Type B pancreatic cell (in vitro differentiated cells): ENCODE measurements around the gene GPC6. TPM values are rescaled to one million over a fixed set of nuclear protein-coding genes. Genes with fewer than 3 reads are reported as not detected.

ENCODE experiments used
- DNase-seq: peaks from one replicate; pipeline ENCODE4 v3.0.0; 2021; ENCODE audit warnings: mixed read lengths; ENCODE audit not compliant: unreplicated experiment; ENCODE audit errors: extremely low spot score
- H3K27ac Mint-ChIP-seq: 2 replicates; pipeline ENCODE4 v1.8.0; 2021; ENCODE audit warnings: mild to moderate bottlenecking, mixed read lengths
- H3K27me3 Mint-ChIP-seq: 2 replicates; pipeline ENCODE4 v1.8.0; 2021; ENCODE audit warnings: mixed read lengths
- H3K36me3 Mint-ChIP-seq: 2 replicates; pipeline ENCODE4 v1.8.0; 2021; ENCODE audit warnings: mixed read lengths
- H3K4me1 Mint-ChIP-seq: one replicate; pipeline ENCODE4 v1.8.0; 2021; ENCODE audit warnings: mixed read lengths; ENCODE audit not compliant: unreplicated experiment
- H3K4me3 Mint-ChIP-seq: 2 replicates; pipeline ENCODE4 v1.8.0; 2021; ENCODE audit warnings: mild to moderate bottlenecking, mixed read lengths
- H3K9me3 Mint-ChIP-seq: 2 replicates; pipeline ENCODE4 v1.8.0; 2021; ENCODE audit warnings: mixed read lengths
- CTCF ChIP-seq: fragments of 200-600 bp; sonication (generic); conservative IDR thresholded peaks from 2 replicates; pipeline ENCODE4 v1.5.0; 2021; ENCODE audit warnings: antibody characterized with exemption, mild to moderate bottlenecking
- total RNA-seq: library from RNA; stranded (reverse); gene quantifications from 2 replicates; pipeline ENCODE4 v1.2.1, GENCODE V29; 2021; ENCODE audit warnings: low replicate concordance

Gene GPC6
- total RNA-seq, 1 donor from 2014 or later, result 30.5 TPM

DNA sequence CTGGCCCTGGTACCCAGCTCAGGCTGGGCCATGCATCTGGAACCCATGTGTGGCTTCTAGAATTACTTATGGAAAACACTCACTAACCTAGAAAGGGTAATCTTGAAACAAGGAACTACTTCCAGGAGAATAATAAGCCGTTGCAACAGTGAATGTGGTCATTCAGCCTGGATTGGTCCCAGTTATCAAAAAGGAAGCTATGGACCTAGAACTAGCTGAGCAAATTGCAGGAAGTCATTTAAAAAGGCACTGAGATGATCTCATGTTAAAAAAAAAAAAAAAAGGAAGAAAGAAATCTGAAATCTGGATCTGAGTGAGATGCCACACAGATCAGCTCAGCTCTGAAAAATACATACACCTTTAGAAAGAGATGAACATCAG is 1193.3 kb downstream of the GPC6 start:
- no peaks in the 10 kb centered on the region for H3K9me3 Mint-ChIP-seq

DNA sequence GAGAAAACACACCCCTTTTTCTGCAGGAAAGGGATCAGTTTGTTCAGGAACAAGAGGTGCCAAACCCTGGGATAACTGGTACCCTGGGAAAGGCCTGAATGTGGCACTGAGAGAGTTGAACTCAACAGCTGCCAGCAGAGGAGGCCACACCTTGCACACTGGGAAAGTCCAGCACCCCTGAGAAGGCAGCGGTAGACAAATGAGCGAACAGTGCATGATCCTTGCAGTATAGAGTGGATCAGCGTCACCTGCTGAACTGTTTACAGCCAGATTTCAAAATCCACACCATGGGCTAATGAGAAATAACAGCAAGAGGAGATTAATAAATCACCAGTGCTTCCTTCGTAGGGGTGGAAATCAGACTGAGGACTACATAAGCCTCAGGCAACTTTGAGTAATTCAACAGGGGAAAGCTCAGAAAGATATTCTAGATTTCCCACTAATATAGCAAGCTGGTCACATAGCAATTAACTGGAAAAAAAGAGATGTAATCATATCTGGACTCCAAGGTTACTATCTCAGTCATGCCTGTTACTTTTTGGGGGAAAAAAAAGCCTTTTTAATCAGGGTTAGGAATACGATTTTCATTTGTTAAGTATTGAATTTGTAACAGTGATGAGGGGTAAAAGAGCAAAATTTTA is 1200.8 kb downstream of the GPC6 start:
- TF ChIP-seq CTCF, result no peak
- DNase-seq, result no peak
- Mint-ChIP-seq H3K36me3 (no peaks in the 10 kb centered on the region), H3K4me1 (peaks cover 7% of the 10 kb centered on the region), H3K27me3 (no peaks in the 10 kb centered on the region), H3K27ac (no peak overlapping the region), H3K9me3 (no peaks in the 10 kb centered on the region), H3K4me3 (no peak overlapping the region)

More for the DNA sequence above, 1193.3 kb downstream of the GPC6 start:
- peaks cover 7% of the 10 kb centered on the region for H3K4me1 Mint-ChIP-seq
- no peak overlapping the region for H3K27ac Mint-ChIP-seq
- no peak overlapping the region for H3K4me3 Mint-ChIP-seq
- DNase-seq, result no peak
- TF ChIP-seq CTCF, result no peak
- H3K27me3 Mint-ChIP-seq, result no peaks in the 10 kb centered on the region
- H3K36me3 Mint-ChIP-seq, result no peaks in the 10 kb centered on the region

DNA sequence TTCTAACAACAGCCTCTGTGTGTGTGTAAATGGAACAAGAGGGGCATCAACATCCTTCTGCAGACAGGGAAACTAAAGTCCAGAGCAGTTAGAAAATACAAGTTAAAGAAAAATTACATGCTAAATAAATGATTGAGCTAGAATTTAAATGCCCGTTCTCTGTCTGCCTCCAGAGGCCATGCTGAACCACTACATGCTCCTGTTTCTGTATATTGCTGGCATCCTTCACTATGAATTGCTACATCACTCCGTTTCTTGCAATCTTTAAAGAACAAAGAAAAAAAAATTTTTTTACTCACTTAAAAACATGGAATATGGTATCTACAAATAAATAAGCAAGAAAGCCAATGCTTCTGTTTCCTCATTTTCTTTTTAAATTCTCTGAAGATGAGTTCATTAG is 1205.0 kb downstream of the GPC6 start:
- H3K27ac Mint-ChIP-seq, result no peak overlapping the region
- H3K4me1 Mint-ChIP-seq, result peaks cover 12% of the 10 kb centered on the region
- H3K4me3 Mint-ChIP-seq, result no peak overlapping the region
- H3K9me3 Mint-ChIP-seq, result no peaks in the 10 kb centered on the region
- H3K36me3 Mint-ChIP-seq, result no peaks in the 10 kb centered on the region
- no peaks in the 10 kb centered on the region for H3K27me3 Mint-ChIP-seq
- TF ChIP-seq CTCF, result peak; percentile 42
- DNase-seq, result no peak

DNA sequence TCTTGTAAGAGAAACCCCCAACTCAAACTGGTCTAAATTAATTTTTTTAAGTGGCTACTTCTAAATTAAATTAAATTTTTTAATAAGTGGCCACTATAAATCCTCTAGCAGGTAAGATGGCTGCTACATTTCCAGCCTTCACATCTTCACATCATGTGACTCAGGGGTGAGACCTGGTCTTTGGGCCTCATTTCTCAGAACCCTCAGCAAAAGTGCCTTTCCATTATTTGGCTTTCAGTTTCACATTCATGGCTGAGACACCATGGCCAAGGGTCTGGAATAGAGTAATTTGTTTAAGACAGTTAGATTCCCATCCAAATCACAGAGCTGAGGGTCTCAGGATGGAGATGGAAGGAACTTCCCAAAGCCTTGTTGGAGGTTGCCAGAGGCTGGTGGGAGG is 1205.4 kb downstream of the GPC6 start:
- Mint-ChIP-seq H3K4me3 (no peak overlapping the region), H3K4me1 (peaks cover 12% of the 10 kb centered on the region), H3K27me3 (no peaks in the 10 kb centered on the region), H3K27ac (no peak overlapping the region), H3K36me3 (no peaks in the 10 kb centered on the region), H3K9me3 (no peaks in the 10 kb centered on the region)
- TF ChIP-seq CTCF, result no peak
- no peak for DNase-seq

DNA sequence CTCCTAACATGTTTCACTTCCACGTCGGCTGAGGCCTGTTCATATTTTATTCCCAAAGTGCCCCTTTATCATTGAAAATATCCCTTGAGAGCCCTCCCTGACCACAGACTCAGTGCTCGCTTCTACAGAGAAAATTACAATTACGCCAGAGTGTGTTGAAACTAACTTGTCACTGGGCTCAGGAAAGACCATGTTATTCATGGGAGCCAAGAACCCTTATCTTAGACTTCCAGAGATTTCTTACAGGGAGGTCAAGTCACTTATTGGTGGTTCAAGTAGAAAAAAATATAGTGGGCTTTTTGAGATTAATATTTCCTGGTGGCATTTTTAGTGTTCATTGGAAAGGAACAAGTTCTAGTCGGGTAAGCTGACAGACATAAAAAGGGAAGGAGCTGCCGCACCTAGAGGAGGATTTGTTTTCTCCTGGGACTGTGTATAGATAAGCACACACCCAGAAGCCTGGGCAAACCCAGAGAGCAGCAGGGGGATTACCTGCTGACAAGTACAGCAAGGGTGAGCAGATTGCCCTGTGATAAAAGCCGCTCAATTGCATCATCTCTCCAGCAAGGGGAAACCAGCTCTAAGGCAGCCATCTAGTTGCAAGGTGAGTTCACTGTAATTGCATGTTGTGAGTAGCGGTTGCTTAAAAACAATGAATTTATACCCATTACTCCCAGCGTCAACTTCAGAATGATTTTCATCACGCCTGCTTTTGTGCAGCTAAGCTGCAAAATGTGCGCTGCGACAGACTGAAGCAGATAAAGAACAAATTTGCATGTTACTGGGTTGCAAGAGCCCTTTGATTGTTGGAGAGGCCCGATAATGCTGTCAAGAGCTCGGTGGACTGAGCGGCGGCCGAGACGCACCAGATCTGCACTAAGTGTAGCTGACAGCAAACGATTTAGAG is 1206.7 kb downstream of the GPC6 start:
- peak overlapping the region; percentile 24 for H3K4me3 Mint-ChIP-seq
- DNase-seq, result no peak

More for the DNA sequence above, 1206.7 kb downstream of the GPC6 start:
- H3K27me3 Mint-ChIP-seq, result peaks cover 2% of the 10 kb centered on the region
- peaks cover 5% of the 10 kb centered on the region for H3K4me1 Mint-ChIP-seq
- no peak for TF ChIP-seq CTCF
- no peaks in the 10 kb centered on the region for H3K36me3 Mint-ChIP-seq
- peak overlapping the region; percentile 18 for H3K27ac Mint-ChIP-seq
- H3K9me3 Mint-ChIP-seq, result no peaks in the 10 kb centered on the region
